Neural progenitor cell (in vitro differentiated cells): ENCODE measurements around the gene APCDD1L. TPM values are rescaled to one million over a fixed set of nuclear protein-coding genes. Genes with fewer than 3 reads are reported as not detected.
"Not testable (repeated sequence)": the region's sequence is repeated elsewhere in the genome, so short reads cannot be mapped to it uniquely, and the experiment has no call there.

Experiments used
- DNase-seq: peaks from one replicate; pipeline ENCODE4 v3.0.0-alpha.2; 2016; ENCODE audit warnings: low spot score
- H2AFZ ChIP-seq: fragments of 200-600 bp; sonication (generic); replicated peaks from 2 replicates; pipeline ENCODE4 v1.6.1; 2016; ENCODE audit warnings: antibody characterized with exemption
- H3F3A ChIP-seq: fragments of 200-600 bp; sonication (generic); 2 replicates; pipeline ENCODE4 v1.6.1; 2016; ENCODE audit warnings: antibody characterized with exemption, low read depth
- H3K27ac ChIP-seq: fragments of 200-600 bp; sonication (generic); 2 replicates; pipeline ENCODE4 v1.5.1; 2016; ENCODE audit warnings: mild to moderate bottlenecking
- H3K27me3 ChIP-seq: fragments of 200-600 bp; sonication (generic); 2 replicates; pipeline ENCODE4 v1.6.1; 2016; ENCODE audit warnings: mild to moderate bottlenecking, moderate library complexity
- H3K36me3 ChIP-seq: fragments of 200-600 bp; sonication (generic); 2 replicates; pipeline ENCODE4 v1.5.1; 2016
- H3K4me1 ChIP-seq: fragments of 200-600 bp; sonication (generic); 2 replicates; pipeline ENCODE4 v1.6.1; 2016; ENCODE audit warnings: mixed run types
- H3K4me2 ChIP-seq: fragments of 200-600 bp; sonication (generic); 2 replicates; pipeline ENCODE4 v1.6.1; 2016
- H3K4me3 ChIP-seq: fragments of 200-600 bp; sonication (generic); 2 replicates; pipeline ENCODE4 v1.5.1; 2016
- H3K79me2 ChIP-seq: fragments of 200-600 bp; sonication (generic); 2 replicates; pipeline ENCODE4 v1.6.1; 2016; ENCODE audit warnings: low read depth
- H3K9ac ChIP-seq: fragments of 200-600 bp; sonication (generic); 2 replicates; pipeline ENCODE4 v1.6.1; 2016
- H3K9me3 ChIP-seq: fragments of 200-600 bp; sonication (generic); 2 replicates; pipeline ENCODE4 v1.5.1; 2016; ENCODE audit warnings: low read depth
- H4K20me1 ChIP-seq: fragments of 200-600 bp; sonication (generic); 2 replicates; pipeline ENCODE4 v1.6.1; 2016; ENCODE audit warnings: low read depth
- H3K27ac Mint-ChIP-seq: 3 replicates; pipeline ENCODE4 v1.8.0; 2021; ENCODE audit warnings: mixed read lengths
- H3K27me3 Mint-ChIP-seq: 2 replicates; pipeline ENCODE4 v1.8.0; 2022; ENCODE audit warnings: low read depth, mild to moderate bottlenecking, inconsistent platforms, moderate library complexity, mixed read lengths; ENCODE audit not compliant: insufficient read depth
- H3K36me3 Mint-ChIP-seq: 3 replicates; pipeline ENCODE4 v1.8.0; 2021; ENCODE audit warnings: mixed read lengths
- H3K4me1 Mint-ChIP-seq: 3 replicates; pipeline ENCODE4 v1.8.0; 2021; ENCODE audit warnings: mixed read lengths
- H3K4me3 Mint-ChIP-seq: 3 replicates; pipeline ENCODE4 v1.8.0; 2021; ENCODE audit warnings: mild to moderate bottlenecking, moderate library complexity, mixed read lengths
- H3K9me3 Mint-ChIP-seq: 3 replicates; pipeline ENCODE4 v1.8.0; 2020; ENCODE audit warnings: mixed read lengths
- CTCF ChIP-seq: fragments of 200-600 bp; sonication (generic); IDR thresholded peaks from 2 replicates; pipeline ENCODE4 v1.5.1; 2017; ENCODE audit warnings: antibody characterized with exemption, mild to moderate bottlenecking
- EZH2 ChIP-seq: fragments of 200-600 bp; sonication (generic); IDR thresholded peaks from 2 replicates; pipeline ENCODE4 v1.6.1; 2017; ENCODE audit warnings: antibody characterized with exemption, mild to moderate bottlenecking, moderate library complexity
- EZH2phosphoT487 ChIP-seq: fragments of 200-600 bp; sonication (generic); IDR thresholded peaks from 2 replicates; pipeline ENCODE4 v1.6.1; 2017; ENCODE audit warnings: antibody characterized with exemption
- total RNA-seq: library from RNA; depleted of rRNA; stranded (reverse); fragments of >200 nt; gene quantifications from 2 replicates; pipeline ENCODE4 v1.2.3, GENCODE V29; 2015; ENCODE audit warnings: low replicate concordance

APCDD1L gene
- total RNA-seq, 1 donor from 2014 or later, result not detected

DNA sequence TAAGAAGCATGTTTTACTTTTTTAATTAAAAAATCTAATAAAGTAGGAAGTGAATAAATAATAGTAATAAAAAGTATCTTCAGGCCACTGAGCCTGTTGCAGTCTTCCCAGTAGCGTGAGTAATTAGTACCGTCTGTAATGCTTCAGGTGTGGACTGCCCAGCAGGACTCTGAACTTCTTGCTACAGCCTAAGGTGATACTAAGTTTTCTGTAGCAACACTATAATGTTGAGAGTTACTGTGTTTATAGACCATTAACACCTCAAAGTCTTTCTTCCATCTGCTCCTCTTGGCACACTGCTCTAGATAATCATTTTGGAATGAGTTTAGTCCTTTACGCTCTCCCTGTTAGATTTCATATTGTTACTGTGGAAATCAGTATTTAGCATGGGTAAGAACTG is 97.8 kb downstream of the APCDD1L start:
- TF ChIP-seq EZH2phosphoT487, result no peak
- TF ChIP-seq EZH2, result no peak
- no peak for TF ChIP-seq CTCF
- Histone ChIP-seq H4K20me1 (peaks cover 18% of the 10 kb centered on the region), H3K9me3 (no peaks in the 10 kb centered on the region), H3K4me1 (peaks cover 7% of the 10 kb centered on the region), H3F3A (peaks cover 7% of the 10 kb centered on the region), H3K4me3 (no peak overlapping the region), H3K4me2 (no peak overlapping the region), H2AFZ (no peak overlapping the region), H3K27ac (no peak overlapping the region), H3K9ac (no peak overlapping the region), H3K79me2 (peaks cover 63% of the 10 kb centered on the region), H3K36me3 (peaks cover 6% of the 10 kb centered on the region), H3K27me3 (no peaks in the 10 kb centered on the region)
- peaks cover 10% of the 10 kb centered on the region for H3K9me3 Mint-ChIP-seq
- no peak overlapping the region for H3K27ac Mint-ChIP-seq
- peaks cover 37% of the 10 kb centered on the region for H3K36me3 Mint-ChIP-seq
- no peaks in the 10 kb centered on the region for H3K27me3 Mint-ChIP-seq
- no peaks in the 10 kb centered on the region for H3K4me1 Mint-ChIP-seq
- DNase-seq, result no peak
- no peak overlapping the region for H3K4me3 Mint-ChIP-seq

DNA sequence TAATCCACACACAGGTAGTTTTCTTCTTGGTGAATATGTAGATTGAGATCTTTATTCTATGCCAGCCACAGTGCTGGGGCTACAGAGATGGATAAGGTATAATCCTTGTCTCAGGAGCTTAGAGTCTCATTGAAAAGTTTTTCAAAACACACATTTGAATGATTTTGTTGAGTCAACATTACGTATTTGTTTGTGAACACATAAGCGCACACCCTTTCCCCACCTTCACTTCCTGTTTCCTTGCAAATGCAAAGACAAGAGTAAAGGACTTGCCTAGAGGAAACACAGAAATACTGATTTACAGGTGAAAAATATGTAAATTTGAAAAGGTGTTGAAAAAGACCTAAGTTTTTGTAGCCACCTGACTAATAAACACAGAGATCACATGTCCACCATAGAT is 98.4 kb downstream of the APCDD1L start:
- Histone ChIP-seq H2AFZ (no peak overlapping the region), H3K27me3 (no peaks in the 10 kb centered on the region), H3K4me2 (no peak overlapping the region), H3K9ac (no peak overlapping the region), H3F3A (peaks cover 11% of the 10 kb centered on the region), H3K4me3 (no peak overlapping the region), H4K20me1 (peaks cover 12% of the 10 kb centered on the region), H3K27ac (no peak overlapping the region), H3K9me3 (no peaks in the 10 kb centered on the region), H3K36me3 (peaks cover 6% of the 10 kb centered on the region), H3K79me2 (peaks cover 63% of the 10 kb centered on the region), H3K4me1 (peaks cover under 1% of the 10 kb centered on the region)
- Mint-ChIP-seq H3K4me1 (no peaks in the 10 kb centered on the region), H3K27me3 (no peaks in the 10 kb centered on the region), H3K27ac (no peak overlapping the region), H3K36me3 (peaks cover 40% of the 10 kb centered on the region), H3K4me3 (no peak overlapping the region), H3K9me3 (peaks cover 13% of the 10 kb centered on the region)
- no peak for TF ChIP-seq CTCF
- TF ChIP-seq EZH2, result no peak
- DNase-seq, result no peak

DNA sequence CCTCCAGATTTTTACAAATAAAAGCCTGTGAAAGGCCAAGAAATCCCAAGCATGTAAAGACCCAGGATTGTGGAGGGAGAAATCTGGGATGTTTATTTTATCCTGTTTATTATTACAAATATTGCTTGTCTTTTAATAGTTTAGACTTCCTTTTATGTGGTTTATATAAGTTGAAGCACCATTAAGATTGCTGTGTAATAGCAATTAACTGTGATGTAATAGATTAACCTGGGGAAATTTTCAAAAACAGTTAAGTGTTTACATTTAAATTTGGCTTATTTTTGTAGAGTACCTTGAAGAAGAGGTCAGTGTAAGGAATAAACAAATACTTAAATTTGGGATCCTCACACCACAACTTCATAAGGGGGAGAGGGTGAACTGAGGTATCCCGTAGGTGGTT is 99.1 kb downstream of the APCDD1L start:
- Histone ChIP-seq H3K4me1 (no peaks in the 10 kb centered on the region), H3K9ac (no peak overlapping the region), H3K79me2 (peaks cover 66% of the 10 kb centered on the region), H4K20me1 (peaks cover 6% of the 10 kb centered on the region), H3K4me2 (no peak overlapping the region), H3K27ac (no peak overlapping the region), H3K27me3 (no peaks in the 10 kb centered on the region), H2AFZ (no peak overlapping the region), H3K36me3 (peaks cover 6% of the 10 kb centered on the region), H3K9me3 (no peaks in the 10 kb centered on the region), H3K4me3 (no peak overlapping the region), H3F3A (peaks cover 11% of the 10 kb centered on the region)
- no peaks in the 10 kb centered on the region for H3K4me1 Mint-ChIP-seq
- peaks cover 38% of the 10 kb centered on the region for H3K36me3 Mint-ChIP-seq
- no peak for DNase-seq
- no peak overlapping the region for H3K4me3 Mint-ChIP-seq
- H3K27ac Mint-ChIP-seq, result no peak overlapping the region
- H3K9me3 Mint-ChIP-seq, result peaks cover 15% of the 10 kb centered on the region
- H3K27me3 Mint-ChIP-seq, result no peaks in the 10 kb centered on the region
- TF ChIP-seq CTCF (no peak), EZH2phosphoT487 (no peak), EZH2 (no peak)

DNA sequence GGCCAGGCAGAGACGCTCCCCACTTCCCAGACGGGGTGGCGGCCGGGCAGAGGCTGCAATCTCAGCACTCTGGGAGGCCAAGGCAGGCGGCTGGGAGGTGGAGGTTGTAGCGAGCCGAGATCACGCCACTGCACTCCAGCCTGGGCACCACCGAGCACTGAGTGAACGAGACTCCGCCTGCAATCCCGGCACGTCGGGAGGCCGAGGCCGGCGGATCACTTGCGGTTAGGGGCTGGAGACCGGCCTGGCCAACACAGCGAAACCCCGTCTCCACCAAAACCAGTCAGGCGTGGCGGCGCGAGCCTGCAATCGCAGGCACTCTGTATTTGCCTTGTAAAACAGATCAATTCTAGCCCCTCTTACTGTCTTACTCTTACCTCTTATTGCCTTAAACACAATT is 100.4 kb downstream of the APCDD1L start:
- not testable (repeated sequence) for H3K36me3 ChIP-seq, DNase-seq, H4K20me1 ChIP-seq, H3K4me3 ChIP-seq, H3K9me3 ChIP-seq, H2AFZ ChIP-seq, H3K27me3 ChIP-seq, H3K27ac ChIP-seq, H3K4me2 ChIP-seq, H3K4me3 Mint-ChIP-seq, H3K4me1 ChIP-seq, H3K4me1 Mint-ChIP-seq, H3K9ac ChIP-seq, H3K27me3 Mint-ChIP-seq
- peaks cover 16% of the 10 kb centered on the region for H3K9me3 Mint-ChIP-seq
- Histone ChIP-seq H3F3A (peaks cover 11% of the 10 kb centered on the region), H3K79me2 (peaks cover 78% of the 10 kb centered on the region)
- peak overlapping the region; percentile 15 for H3K27ac Mint-ChIP-seq
- peaks cover 34% of the 10 kb centered on the region for H3K36me3 Mint-ChIP-seq

- H3K79me2 ChIP-seq, result peaks cover 79% of the 10 kb centered on the region
- not testable (repeated sequence) for H3K27me3 ChIP-seq, H3K4me3 ChIP-seq, H3K4me3 Mint-ChIP-seq, DNase-seq, H3K4me2 ChIP-seq, H3K27ac ChIP-seq, H3K9ac ChIP-seq, H3K4me1 ChIP-seq, H3K27me3 Mint-ChIP-seq, H4K20me1 ChIP-seq, H2AFZ ChIP-seq, H3K36me3 ChIP-seq, H3K27ac Mint-ChIP-seq, H3K9me3 ChIP-seq, H3K4me1 Mint-ChIP-seq
- peaks cover 16% of the 10 kb centered on the region for H3K9me3 Mint-ChIP-seq
- H3K36me3 Mint-ChIP-seq, result peaks cover 30% of the 10 kb centered on the region
- peaks cover 11% of the 10 kb centered on the region for H3F3A ChIP-seq
These were observed 101.0 kb downstream of the APCDD1L start for GRCh38 chr20:58414216-58414615.
